Upper lobe of left lung (tissue), 4 donors: Measurements from ENCODE around the gene REL.
"Not testable (repeated sequence)": the region's sequence is repeated elsewhere in the genome, so short reads cannot be mapped to it uniquely, and the experiment has no call there.

Experiments used
- POLR2A ChIP-seq, 4 donors: fragments of 450-650 bp; IDR thresholded peaks; one replicate each; pipeline ENCODE4 v1.5.1; 2016 to 2017; ENCODE audit warnings: antibody characterized with exemption in 4 of 4, mild to moderate bottlenecking in 2 of 4
- TF ChIP-seq, protein P1 (sequence below), 6 experiments: fragments of 450-650 bp in 4 of 6; fragments of 200-600 bp in 2 of 6; sonication (generic) in 2 of 6; IDR thresholded peaks; one replicate each; pipeline ENCODE4 v1.5.1; 2016 to 2019; ENCODE audit warnings: antibody characterized with exemption in 6 of 6

DNA sequence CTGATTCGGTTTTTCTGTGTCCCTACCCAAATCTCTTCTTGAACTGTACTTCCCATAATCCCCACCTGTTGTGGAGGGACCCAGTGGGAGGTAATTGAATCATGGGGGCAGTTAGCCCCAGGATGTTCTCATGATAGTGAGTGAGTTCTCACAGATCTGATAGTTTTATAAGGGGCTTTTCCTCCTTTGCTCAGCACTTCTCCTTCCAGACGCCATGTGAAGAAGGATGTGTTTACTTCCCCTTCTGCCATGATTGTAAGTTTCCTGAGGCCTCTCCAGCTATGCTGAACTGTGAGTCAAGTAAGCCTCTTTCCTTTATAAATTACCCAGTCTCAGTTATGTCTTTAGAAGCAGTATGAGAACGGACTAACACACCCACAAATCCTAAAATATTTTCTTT is 16.0 kb upstream of the REL start:
- TF ChIP-seq, protein P1, sequence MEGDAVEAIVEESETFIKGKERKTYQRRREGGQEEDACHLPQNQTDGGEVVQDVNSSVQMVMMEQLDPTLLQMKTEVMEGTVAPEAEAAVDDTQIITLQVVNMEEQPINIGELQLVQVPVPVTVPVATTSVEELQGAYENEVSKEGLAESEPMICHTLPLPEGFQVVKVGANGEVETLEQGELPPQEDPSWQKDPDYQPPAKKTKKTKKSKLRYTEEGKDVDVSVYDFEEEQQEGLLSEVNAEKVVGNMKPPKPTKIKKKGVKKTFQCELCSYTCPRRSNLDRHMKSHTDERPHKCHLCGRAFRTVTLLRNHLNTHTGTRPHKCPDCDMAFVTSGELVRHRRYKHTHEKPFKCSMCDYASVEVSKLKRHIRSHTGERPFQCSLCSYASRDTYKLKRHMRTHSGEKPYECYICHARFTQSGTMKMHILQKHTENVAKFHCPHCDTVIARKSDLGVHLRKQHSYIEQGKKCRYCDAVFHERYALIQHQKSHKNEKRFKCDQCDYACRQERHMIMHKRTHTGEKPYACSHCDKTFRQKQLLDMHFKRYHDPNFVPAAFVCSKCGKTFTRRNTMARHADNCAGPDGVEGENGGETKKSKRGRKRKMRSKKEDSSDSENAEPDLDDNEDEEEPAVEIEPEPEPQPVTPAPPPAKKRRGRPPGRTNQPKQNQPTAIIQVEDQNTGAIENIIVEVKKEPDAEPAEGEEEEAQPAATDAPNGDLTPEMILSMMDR (IDR thresholded peaks at IDR 0.05), result not testable (repeated sequence)
- TF ChIP-seq POLR2A (IDR thresholded peaks at IDR 0.05), result not testable (repeated sequence)
